Stimulated activated CD4-positive, alpha-beta T cell treated with anti-CD3 and anti-CD28 coated beads, Interleukin-1b, Interleukin-23, amount 100 ng/mL, for 4 hours (primary cell): Measurements from ENCODE around the gene AK1.
"Not testable (repeated sequence)": the region's sequence is repeated elsewhere in the genome, so short reads cannot be mapped to it uniquely, and the experiment has no call there.

Experiments used
- DNase-seq, 2 donors: peaks; one replicate each; pipeline ENCODE4 v3.0.0-alpha.2; 2020; ENCODE audit warnings: low read depth in 2 of 2

Gene AK1

DNA sequence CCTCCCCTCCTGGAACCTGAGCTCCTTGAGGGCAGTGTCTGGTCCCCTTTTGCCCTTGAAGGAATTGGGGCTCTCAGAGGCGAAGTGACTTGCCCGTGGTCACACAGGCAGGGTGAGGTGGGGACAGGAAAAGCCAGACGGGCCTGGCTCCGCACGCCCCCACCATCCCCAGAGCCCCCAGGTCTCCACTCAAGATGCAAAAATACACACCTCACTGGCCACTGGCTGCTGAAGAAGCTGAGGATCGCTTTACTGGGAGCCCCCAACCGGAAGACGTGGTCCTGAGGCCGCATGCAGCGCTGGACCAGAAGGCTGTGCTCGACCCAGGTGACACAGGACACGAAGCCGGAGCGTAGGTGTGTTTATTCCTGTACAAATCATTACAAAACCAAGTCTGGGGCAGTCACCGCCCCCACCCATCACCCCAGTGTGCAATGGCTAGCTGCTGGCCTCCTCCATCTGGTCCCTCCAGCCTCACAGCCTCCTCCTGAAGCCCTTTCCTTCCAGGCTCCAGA is 7.6 kb upstream of the AK1 start:
- no peak for DNase-seq

DNA sequence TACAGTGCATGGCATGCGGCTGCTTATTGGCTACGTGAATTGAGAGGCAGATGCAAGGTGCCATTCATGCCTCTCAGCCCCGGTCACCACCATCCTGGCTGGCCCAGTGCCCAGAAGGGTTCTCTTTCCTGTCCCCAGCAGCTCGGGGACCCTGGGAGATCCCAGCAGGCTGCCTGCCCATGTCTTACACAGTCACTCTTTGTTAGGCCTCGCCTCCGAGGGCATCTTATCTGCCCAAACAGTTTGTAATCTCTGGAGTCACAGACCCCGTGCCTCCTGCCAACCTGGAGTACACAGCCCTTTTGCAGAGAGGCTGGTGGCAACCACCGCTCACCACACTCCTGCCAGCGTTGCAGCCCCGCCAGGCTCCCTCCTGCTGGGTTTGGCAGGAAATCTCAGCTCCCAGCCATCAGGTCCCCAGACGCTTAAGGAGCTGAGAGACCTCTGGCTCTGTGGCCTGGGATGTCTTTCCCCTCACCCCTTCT is 7.0 kb upstream of the AK1 start:
- DNase-seq: no peak

DNA sequence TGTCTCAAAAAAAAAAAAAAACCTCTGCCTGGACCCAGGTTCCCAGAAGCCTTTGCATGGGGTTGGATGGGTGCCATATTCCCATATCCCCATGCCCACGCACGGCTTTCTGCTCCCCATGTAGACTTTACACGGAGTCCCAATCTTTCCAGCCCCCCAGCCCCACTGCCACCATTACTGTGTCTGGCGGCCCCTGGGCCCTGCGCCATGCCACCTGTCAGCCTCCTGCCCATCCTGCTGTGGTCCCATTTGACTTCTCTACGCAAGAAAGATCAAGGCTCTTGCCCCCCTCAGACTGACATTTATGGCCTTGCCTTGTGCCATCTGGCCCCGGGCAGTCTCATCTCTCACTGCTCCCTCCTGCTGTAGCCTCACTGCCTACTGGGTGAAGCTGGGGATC is 6.5 kb upstream of the AK1 start:
- DNase-seq: no peak

GRCh38 chr9:127881715-127882114 is 4.2 kb upstream of the AK1 start:
- not testable (repeated sequence) for DNase-seq

GRCh38 chr9:127880143-127880542 is 2.7 kb upstream of the AK1 start:
- no peak for DNase-seq

GRCh38 chr9:127878652-127879390 is 1.3 kb upstream of the AK1 start:
- DNase-seq: no peak

GRCh38 chr9:127878001-127878651 is 651 bp upstream of the AK1 start:
- DNase-seq: no peak

DNA sequence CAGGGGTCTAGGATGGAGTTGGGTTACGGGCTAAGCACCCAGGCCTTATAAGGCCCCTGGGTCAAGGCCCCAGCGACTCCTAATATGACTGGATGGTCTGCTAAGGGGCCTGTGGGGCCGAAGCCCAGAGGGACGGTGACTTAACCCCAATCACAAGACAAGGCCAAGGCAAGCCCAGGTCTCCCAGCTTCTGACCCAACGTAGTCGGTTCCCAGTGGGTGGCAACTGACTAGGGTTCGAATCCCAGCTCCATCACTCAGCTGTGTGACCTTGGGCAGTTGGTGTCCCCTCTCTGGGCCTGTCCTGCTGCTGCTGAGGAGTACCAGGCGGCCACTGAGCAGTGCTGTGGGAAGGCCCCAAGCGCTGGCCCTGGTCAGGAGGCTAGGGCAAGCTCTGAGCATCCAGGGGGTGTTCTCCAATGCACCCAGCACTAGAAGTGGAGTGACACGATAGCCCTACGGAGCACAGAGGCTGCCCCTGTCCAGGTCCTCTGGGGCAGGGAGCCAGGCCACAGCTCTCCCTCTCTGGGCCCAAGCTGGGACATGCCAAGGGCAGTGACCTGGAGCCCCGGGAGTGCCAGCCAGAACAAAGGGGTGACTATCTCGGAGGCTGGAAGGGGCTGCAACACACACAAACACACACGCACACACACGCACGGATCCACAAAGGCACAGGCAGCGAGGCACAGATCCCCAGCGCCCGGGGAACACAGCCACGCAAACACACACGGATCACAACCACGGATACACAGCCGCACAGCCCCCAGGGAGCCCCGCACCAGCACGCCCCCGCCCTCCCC is 512 bp downstream of the AK1 start:
- DNase-seq: no peak

- no peak for DNase-seq
These were observed 1.3 kb downstream of the AK1 start for GRCh38 chr9:127876026-127876763.

- no peak for DNase-seq
These were observed 2.0 kb downstream of the AK1 start for GRCh38 chr9:127875306-127875966.

DNA sequence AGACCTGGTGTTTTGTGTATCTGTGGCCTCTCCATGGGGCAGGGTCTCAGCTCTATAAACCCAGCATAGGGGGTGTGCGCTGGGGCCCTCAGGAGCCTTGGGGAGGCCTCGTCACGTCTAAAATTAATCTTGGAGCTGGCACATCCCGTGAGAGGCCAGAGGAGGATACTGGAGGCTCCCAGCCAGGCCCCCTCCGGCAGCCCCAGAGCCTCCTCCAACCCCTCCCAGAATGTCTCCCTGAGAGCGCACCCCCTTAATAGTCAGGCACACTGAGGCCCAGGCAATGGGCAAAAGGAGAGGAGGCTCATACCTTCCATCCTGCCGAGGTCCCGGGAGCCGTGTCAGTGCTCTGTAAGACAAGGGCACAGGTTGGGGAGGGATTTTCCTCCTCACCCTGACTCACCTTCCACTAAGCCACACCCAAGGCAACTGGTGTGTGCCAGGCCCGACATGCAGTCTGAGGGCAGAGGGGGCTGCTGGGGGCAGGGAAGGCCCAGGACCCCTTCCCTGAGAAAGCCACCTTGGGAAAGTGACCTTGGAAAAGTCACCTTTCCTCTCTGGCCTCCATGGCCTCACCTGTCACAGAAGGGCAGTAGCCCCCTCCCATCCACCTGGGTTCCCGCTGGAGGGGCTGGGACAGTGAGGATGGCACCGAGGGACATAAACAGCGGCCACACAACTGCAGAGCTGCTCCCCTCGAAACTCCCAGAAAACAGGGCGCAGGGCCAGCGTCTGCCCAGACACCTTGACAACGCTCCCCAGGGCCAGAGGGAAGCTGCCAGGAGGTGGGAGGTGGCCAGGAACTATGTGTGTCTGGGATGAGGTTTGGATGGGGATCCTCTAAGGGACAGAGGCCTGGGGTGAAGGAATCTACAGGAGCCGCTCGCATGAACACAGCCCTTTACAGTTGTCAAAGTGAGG is 2.9 kb downstream of the AK1 start:
- no peak for DNase-seq

GRCh38 chr9:127873886-127874285 is 3.6 kb downstream of the AK1 start:
- DNase-seq: no peak

DNA sequence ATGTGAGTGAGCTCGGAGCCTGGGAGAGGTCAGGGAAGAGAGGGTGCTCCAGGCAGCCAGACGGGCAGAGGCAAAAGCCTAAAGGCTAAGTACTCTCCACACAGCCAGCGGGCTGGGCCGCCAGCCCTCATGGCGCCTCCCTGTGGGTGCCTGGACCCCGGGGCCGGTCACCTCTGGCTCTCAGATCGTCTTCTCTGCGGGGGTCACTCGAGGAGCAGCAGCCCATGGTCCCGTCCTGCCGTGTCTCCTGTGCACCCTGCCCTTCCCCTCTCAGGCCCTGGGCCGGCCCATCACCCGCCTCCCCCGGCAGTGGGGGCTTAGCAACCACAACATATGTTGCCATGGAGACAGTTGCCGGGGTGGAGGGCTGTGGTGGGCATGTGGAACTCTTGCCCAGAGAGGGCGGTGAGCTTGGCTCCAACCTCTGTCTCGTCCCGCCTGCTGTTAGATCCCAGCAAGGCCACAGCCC is 4.2 kb downstream of the AK1 start:
- DNase-seq: no peak

- no peak for DNase-seq
These were observed 4.9 kb downstream of the AK1 start for GRCh38 chr9:127872369-127873222.

- no peak for DNase-seq
These were observed 5.9 kb downstream of the AK1 start for GRCh38 chr9:127871531-127871930.

- no peak for DNase-seq
These were observed 6.6 kb downstream of the AK1 start for GRCh38 chr9:127870887-127871286.

GRCh38 chr9:127870153-127870491 is 7.4 kb downstream of the AK1 start:
- DNase-seq: not testable (repeated sequence)

GRCh38 chr9:127869310-127870152 is 7.9 kb downstream of the AK1 start:
- DNase-seq: peak; percentile 75 to 81
